ENCODE results near the gene TMSB15C.

Gene TMSB15C

GRCh38 chrX:104045642-104046041 lies 30.4 kb downstream of the TMSB15C start:
- no peak for DNase-seq (ENCODE audit: low read depth in 2 of 2)

- no peak for DNase-seq (ENCODE audit: low read depth in 2 of 2)
Measured at GRCh38 chrX:104041003-104041402, 35.0 kb downstream of the TMSB15C start.

DNA sequence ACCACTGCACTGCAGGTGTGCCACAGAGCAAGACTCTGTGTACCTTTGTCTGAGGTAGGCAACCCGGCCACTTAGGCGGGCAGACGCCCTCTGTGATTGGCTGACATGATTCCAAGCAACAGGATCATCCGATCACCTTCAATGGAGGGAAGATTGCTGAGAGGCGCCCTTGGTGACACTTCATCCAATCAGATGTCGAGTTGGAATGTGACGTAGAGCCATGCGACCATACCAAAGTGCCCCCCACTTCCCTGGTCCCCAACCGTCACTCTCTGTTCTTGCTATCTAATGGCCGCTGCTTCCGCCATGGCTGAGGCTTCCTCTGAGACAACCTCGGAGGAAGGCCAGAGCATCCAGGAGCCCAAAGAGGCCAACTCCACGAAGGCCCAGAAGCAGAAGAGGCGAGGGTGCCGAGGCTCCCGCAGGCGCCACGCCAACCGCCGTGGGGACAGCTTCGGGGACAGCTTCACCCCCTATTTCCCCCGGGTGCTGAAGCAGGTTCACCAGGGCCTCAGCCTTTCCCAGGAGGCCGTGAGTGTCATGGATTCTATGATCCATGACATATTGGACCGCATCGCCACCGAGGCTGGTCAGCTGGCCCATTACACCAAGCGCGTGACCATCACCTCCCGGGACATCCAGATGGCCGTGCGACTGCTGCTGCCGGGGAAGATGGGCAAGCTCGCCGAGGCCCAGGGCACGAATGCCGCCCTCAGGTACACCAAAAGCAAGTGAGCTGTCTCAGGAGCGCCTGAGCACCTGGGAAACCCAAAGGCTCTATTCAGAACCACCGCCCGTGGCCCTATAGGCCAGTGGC lies 36.1 kb downstream of the TMSB15C start, which contains the start of gene H2BW2:
Gene H2BW2, plus strand, starts transcription at position 268 of the 817 bp plus-strand sequence. Its CDS starts 39 bp downstream, at position 307.
- no peak for DNase-seq (ENCODE audit: low read depth in 2 of 2)
